DND-41 (cell line): ENCODE measurements around the gene ASIC1.

ENCODE experiments used
- ATAC-seq: fragments of 200-7000 bp; cut with Tn5 transposase; 3 replicates; pipeline ENCODE4 v1.9.1; 2021; ENCODE audit warnings: low read depth; ENCODE audit not compliant: insufficient read depth
- DNase-seq: peaks from one replicate; pipeline ENCODE4 v3.0.0-alpha.2; 2020
- H2AFZ ChIP-seq: 2 replicates; pipeline ENCODE4 v1.6.0; 2012; ENCODE audit warnings: low read depth, low read length
- H3K27ac ChIP-seq: 2 replicates; pipeline ENCODE4 v1.5.1; 2012; ENCODE audit warnings: low read length, inconsistent platforms
- H3K27me3 ChIP-seq: fragments of 200-600 bp; sonication (generic); 2 replicates; pipeline ENCODE4 v1.6.0; 2012; ENCODE audit warnings: low read length, mild to moderate bottlenecking, inconsistent platforms; ENCODE audit not compliant: insufficient read depth, poor library complexity
- H3K36me3 ChIP-seq: 2 replicates; pipeline ENCODE4 v1.5.1; 2012; ENCODE audit warnings: low read length, inconsistent platforms; ENCODE audit not compliant: insufficient read depth
- H3K4me1 ChIP-seq: 2 replicates; pipeline ENCODE4 v1.5.1; 2012; ENCODE audit warnings: mild to moderate bottlenecking, low read length; ENCODE audit not compliant: insufficient read depth
- H3K4me2 ChIP-seq: 2 replicates; pipeline ENCODE4 v1.6.0; 2012; ENCODE audit warnings: mild to moderate bottlenecking, moderate library complexity, low read length, inconsistent platforms; ENCODE audit not compliant: insufficient read depth
- H3K4me3 ChIP-seq, 2 experiments: fragments of 200-600 bp in 1 of 2; shearing (Covaris generic) in 1 of 2; 2 replicates each; pipeline ENCODE4 v1.5.1; 2012 to 2016; ENCODE audit warnings: inconsistent platforms in 2 of 2, low read length in 2 of 2, mild to moderate bottlenecking in 2 of 2, low read depth in 1 of 2, moderate library complexity in 1 of 2
- H3K79me2 ChIP-seq: 2 replicates; pipeline ENCODE4 v1.6.0; 2012; ENCODE audit warnings: low read length, inconsistent platforms; ENCODE audit not compliant: insufficient read depth
- H3K9ac ChIP-seq: 2 replicates; pipeline ENCODE4 v1.6.0; 2012; ENCODE audit warnings: low read depth, mild to moderate bottlenecking, inconsistent platforms, low read length, moderate library complexity
- H3K9me3 ChIP-seq: 2 replicates; pipeline ENCODE4 v1.5.1; 2012; ENCODE audit warnings: low read length, moderate library complexity, mild to moderate bottlenecking, inconsistent platforms; ENCODE audit not compliant: insufficient read depth, severe bottlenecking
- H4K20me1 ChIP-seq: 2 replicates; pipeline ENCODE4 v1.6.0; 2012; ENCODE audit warnings: low read length; ENCODE audit not compliant: insufficient read depth
- EZH2 ChIP-seq: IDR thresholded peaks from 3 replicates; pipeline ENCODE4 v1.6.1; 2012; ENCODE audit warnings: borderline replicate concordance, low read depth, mild to moderate bottlenecking, moderate library complexity, low read length, inconsistent platforms; ENCODE audit not compliant: severe bottlenecking
- TF ChIP-seq, protein P1 (sequence below): IDR thresholded peaks from 2 replicates; pipeline ENCODE4 v1.5.1; 2012; ENCODE audit warnings: borderline replicate concordance, low read length, moderate library complexity, mild to moderate bottlenecking; ENCODE audit not compliant: poor library complexity, severe bottlenecking; ENCODE audit errors: extremely low read depth

The ASIC1 gene

DNA sequence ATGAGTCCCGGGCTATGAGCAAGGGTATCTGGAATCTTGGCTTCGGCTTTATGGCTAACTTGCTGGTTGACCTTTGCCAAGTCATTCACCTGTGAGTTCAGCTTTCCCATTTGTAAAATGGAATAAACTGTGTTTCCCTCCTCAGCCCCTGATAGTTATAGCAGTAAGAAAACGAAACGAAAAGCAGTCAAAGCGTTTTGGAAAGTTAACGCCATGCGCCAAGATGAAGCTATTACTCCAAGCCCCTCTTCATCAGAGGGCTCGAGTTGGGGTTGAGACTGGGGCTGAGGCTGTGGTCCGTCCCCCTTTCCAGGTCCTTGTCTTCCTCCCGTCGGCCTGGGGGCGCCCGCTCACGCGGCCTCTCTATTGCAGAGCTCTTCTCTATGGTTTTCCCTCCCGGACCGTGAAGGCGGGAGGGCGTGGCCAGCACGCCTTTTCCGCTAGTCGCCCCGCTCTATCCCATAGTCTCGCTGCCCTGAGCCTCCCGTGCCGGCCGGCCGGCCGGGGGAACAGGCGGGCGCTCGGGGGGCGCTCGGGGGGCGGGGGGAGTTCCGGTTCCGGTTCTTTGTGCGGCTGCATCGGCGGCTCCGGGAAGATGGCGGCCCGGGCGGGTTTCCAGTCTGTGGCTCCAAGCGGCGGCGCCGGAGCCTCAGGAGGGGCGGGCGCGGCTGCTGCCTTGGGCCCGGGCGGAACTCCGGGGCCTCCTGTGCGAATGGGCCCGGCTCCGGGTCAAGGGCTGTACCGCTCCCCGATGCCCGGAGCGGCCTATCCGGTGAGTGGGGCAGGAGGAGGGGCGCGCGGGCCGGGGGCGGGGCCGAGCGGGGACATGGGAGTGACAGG lies 27.6 kb downstream of the ASIC1 start, which contains the start of gene SMARCD1:
TSS of gene SMARCD1 (plus strand) at position 568 of the 840 bp plus-strand sequence. CDS start at position 596, 28 bp downstream.
- Histone ChIP-seq H3K79me2 (peaks cover 49% of the 10 kb centered on the region), H3K36me3 (peaks cover 41% of the 10 kb centered on the region), H3K9me3 (no peaks in the 10 kb centered on the region), H3K9ac (peak within 1 kb of the TSS; percentile 79), H3K27me3 (no peaks in the 10 kb centered on the region), H3K4me3 (peak within 1 kb of the TSS; percentile 80 to 98), H3K4me2 (peak within 1 kb of the TSS; percentile 97), H3K27ac (peak within 1 kb of the TSS; percentile 88), H3K4me1 (peaks cover 43% of the 10 kb centered on the region), H2AFZ (peak within 1 kb of the TSS; percentile 99), H4K20me1 (peaks cover 26% of the 10 kb centered on the region)
- ATAC-seq: peak; percentile 91
- TF ChIP-seq EZH2: no peak
- TF ChIP-seq, protein P1, sequence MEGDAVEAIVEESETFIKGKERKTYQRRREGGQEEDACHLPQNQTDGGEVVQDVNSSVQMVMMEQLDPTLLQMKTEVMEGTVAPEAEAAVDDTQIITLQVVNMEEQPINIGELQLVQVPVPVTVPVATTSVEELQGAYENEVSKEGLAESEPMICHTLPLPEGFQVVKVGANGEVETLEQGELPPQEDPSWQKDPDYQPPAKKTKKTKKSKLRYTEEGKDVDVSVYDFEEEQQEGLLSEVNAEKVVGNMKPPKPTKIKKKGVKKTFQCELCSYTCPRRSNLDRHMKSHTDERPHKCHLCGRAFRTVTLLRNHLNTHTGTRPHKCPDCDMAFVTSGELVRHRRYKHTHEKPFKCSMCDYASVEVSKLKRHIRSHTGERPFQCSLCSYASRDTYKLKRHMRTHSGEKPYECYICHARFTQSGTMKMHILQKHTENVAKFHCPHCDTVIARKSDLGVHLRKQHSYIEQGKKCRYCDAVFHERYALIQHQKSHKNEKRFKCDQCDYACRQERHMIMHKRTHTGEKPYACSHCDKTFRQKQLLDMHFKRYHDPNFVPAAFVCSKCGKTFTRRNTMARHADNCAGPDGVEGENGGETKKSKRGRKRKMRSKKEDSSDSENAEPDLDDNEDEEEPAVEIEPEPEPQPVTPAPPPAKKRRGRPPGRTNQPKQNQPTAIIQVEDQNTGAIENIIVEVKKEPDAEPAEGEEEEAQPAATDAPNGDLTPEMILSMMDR: peak; percentile 87
- DNase-seq: peak; percentile 95

DNA sequence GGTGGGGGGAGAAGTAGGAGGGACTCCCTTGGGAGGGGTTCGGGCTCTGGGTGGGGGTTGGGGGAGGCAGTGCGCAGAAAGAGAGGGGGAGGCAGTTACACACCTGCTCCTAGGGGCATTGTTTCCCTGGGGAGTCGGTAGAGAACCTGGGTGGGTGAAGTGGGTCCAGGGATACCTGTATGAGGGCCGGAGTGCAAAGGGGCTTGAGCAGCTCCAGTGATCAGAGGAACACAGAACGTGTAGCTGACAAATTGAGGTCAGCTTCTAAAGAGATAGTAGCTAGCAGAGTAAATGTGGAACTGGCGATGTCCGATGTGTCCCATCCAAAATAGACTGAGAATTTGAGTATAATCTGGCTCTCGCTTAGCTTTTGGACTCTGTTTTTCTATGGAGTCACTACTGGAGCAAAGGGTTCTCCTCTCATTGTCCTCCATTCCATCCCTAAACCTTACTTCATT lies 28.2 kb downstream of the ASIC1 start:
- Histone ChIP-seq H3K27me3 (no peaks in the 10 kb centered on the region), H3K4me2 (peak overlapping the region; percentile 97), H3K27ac (peak overlapping the region; percentile 88), H4K20me1 (peaks cover 26% of the 10 kb centered on the region), H3K4me3 (peak overlapping the region; percentile 80 to 98), H3K36me3 (peaks cover 48% of the 10 kb centered on the region), H3K79me2 (peaks cover 53% of the 10 kb centered on the region), H2AFZ (no peak overlapping the region; the same call in 1 of the 2 replicates), H3K9ac (peak overlapping the region; percentile 79), H3K9me3 (no peaks in the 10 kb centered on the region), H3K4me1 (peaks cover 43% of the 10 kb centered on the region)
- ATAC-seq (no peak; the same call in 1 of the 3 replicates), DNase-seq (no peak)
- TF ChIP-seq EZH2: no peak
- TF ChIP-seq, protein P1: no peak

DNA sequence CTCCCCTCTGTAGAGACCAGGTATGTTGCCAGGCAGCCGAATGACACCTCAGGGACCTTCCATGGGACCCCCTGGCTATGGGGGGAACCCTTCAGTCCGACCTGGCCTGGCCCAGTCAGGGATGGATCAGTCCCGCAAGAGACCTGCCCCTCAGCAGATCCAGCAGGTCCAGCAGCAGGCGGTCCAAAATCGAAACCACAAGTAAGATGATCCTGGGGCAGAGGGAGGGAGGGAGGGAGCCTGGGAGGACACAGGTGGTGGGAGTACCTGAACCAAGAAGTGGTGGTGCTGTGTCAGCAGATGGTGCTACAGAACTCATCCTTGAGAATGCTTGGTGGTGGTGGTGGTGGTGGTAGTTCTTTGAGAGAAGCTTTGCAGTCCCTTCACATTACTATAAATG lies 28.8 kb downstream of the ASIC1 start:
- Histone ChIP-seq H3K4me2 (peak overlapping the region; percentile 97), H3K36me3 (peaks cover 51% of the 10 kb centered on the region), H2AFZ (no peak overlapping the region), H4K20me1 (peaks cover 26% of the 10 kb centered on the region), H3K4me1 (peaks cover 43% of the 10 kb centered on the region), H3K9me3 (no peaks in the 10 kb centered on the region), H3K9ac (peak overlapping the region; percentile 79), H3K79me2 (peaks cover 53% of the 10 kb centered on the region), H3K27me3 (no peaks in the 10 kb centered on the region), H3K4me3 (peak overlapping the region; percentile 80 to 98; a peak in 3 of 4 replicates), H3K27ac (peak overlapping the region; percentile 88)
- no peak for TF ChIP-seq EZH2
- TF ChIP-seq, protein P1: no peak
- DNase-seq (no peak), ATAC-seq (no peak)
